Measurements from ENCODE around the gene FOXG1.

The FOXG1 gene

DNA sequence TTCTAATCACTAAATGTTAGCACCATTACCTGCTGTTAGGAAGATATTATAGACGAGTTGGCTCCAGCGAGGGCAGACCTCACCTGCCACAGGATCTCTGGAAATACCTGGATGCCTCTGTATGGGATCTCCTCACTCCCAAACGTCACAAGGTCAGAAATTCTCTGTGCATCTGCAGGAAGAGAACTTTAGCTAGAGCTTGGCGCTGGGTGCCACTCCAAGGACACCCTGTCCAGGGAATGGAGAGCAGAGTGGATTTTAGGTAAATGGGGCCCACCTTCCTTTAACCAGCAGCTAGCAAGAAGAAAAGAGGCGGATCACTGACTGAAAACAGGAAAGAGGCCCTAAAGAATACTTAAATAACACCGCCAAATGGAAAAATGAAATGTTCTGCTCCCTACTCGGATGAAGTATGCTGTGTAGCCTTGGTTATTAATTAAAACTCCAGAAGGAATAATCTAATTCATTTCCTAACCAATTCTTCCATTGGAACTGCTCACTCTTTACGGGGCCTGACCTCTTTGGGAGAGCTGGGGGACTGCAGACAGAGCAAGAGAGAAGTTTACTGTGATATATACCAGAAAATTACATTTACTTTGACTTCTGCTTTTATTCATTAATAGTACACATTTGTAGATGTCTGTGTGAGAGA is 4.2 kb upstream of the FOXG1 start:
- DNase-seq = no peak

DNA sequence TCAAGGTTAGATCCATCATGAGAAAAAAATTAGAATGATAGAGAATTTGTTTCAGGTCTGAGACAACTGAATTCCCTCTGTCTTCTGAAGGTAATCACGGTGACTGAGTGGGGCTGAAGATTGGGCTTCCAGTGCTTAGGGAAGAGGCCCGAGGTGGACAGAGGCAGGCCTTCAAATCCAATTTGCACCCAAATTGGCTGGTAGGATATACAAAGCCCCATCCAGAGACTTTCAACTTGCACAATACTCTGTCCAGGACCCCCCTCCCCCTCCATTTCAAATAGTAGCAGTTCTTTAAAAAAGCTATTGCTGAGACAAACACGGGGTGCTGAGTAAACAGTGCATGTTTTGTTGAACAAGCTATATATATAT is 3.6 kb upstream of the FOXG1 start:
- no peak for DNase-seq

DNA sequence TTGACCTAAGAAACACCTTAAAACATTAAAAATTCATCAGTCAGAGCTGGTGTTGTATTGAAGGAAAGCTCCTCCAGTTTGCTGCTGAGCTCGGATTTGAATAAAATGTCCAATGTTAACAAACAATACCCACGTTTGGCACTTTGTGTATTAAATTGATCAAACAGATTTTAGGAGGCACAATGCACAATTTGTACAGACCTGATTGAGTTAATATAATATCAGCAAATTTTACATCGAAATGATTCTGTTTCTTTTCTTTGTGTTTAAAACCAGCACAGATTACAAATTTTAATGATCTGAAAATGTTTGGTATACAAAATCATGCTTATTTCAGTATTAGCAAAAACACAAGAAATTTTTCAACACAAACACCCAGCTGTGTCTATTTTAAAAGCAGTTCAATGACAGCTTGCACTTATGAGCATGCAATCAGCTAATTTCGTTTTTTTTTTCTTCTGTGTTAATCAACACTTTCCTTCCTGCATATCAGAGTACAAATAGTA is 2.8 kb upstream of the FOXG1 start:
- DNase-seq = no peak

DNA sequence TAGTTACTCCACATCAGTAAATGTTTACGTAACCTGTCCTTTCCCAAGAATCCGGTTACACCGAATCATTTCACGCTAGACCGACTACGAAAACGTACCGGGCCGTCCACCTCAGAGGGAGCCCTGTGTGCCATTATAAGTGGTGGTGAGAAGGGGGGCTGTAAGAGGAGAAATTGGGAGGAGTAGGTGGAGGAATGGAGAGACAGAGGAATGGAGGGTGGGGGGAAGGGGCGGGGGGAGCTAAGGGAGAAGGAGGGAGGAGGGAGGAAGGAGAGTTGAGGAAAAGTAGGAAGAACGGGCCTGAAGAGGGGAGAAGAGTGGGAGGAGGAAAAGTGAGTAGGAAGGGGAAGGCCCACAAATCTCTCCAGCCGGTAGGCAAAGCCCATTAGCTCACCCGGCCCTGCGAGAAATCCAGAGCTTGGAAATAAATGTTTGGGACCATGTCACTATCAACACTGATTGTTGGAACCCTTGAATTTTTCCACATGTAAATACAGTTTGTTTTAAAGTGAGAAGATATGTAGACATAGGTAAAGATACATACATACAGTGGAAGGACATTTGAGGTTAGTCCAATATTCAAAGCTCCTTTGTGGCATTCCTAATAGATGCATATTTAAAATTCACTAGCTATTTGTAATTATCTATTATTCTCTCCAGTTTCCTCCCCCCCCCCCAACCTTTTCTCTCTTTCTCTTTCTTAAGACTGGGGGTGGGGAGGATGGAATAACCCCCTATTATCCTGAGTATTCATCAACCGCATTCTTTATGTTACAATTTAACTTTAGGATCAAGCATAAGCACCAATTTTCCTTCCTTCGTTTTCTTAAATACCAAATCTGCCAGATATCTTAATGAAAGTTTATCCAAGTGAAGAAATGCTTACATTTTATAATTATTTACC is 2.1 kb upstream of the FOXG1 start:
- DNase-seq = peak; percentile 69

DNA sequence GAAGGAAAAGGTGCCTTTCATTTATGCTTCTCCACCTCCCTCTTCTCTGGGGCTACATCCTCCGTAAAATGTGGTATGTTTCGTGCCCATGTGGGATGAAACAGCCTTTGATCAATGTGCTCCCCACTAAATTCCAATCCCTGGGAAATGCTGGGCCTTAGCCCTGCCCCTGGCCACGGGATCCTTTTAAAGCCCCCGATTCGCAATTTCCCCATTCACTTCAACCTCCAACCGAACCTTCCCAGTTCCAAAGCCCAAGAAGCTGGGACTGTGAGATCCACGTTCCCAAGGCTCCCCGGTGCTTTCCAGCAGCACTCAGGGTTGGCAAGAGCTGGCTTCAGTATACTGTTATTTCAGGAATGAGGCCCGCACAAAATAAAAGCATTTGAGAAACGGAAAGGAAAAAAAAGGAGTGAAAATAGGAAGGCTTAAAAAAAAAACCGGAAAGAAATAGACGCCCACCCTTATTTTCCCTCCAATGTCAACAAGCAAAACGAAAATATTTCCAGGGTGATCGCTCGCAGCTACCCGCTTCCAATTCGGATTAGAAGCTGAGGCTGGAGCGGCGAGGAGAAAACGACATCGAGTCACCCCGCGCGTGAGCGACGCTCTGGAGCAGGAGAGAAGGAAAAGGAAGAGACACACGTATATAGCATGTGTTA is 1.3 kb upstream of the FOXG1 start:
- DNase-seq = no peak

DNA sequence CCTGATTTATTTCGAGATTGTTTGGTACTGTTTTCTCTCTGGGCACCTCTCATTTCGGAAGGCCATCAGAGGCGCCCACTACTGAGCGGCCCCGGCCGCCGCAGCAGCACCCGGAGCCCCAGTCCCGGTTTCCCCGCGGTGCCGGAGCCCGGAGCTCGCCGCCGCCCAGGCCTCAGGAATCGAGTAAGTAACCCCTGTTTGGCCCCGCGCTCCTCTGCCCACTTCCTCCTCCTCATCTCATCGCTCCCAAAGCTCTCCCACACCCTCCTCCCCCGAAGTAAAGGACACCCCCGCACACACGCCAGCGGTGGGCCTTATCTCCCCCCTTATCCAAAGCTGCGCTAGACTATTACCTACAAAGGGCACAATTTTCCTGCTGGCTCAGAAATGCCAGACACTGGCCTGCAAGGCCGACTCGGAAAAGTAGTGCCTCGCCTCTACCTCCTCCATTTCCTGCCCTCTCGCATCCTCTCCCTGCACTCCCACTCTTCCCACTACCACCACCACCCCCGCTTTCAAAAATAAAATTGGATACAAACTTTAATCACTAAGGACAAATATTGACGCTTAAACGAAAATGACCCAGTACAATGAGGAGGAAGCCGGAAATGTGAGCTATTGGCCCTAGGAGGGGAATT is 637 bp upstream of the FOXG1 start:
- DNase-seq = peak; percentile 77

DNA sequence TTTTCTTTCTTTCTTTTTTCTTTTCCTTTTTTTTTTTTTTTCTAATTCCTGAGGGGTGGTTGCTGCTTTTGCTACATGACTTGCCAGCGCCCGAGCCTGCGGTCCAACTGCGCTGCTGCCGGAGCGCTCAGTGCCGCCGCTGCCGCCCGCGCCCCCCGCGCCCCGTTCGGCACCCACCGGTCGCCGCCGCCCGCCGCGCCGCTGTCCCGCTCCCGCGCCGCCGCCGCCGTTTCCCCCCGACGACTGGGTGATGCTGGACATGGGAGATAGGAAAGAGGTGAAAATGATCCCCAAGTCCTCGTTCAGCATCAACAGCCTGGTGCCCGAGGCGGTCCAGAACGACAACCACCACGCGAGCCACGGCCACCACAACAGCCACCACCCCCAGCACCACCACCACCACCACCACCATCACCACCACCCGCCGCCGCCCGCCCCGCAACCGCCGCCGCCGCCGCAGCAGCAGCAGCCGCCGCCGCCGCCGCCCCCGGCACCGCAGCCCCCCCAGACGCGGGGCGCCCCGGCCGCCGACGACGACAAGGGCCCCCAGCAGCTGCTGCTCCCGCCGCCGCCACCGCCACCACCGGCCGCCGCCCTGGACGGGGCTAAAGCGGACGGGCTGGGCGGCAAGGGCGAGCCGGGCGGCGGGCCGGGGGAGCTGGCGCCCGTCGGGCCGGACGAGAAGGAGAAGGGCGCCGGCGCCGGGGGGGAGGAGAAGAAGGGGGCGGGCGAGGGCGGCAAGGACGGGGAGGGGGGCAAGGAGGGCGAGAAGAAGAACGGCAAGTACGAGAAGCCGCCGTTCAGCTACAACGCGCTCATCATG is 654 bp downstream of the FOXG1 start:
- DNase-seq = no peak

DNA sequence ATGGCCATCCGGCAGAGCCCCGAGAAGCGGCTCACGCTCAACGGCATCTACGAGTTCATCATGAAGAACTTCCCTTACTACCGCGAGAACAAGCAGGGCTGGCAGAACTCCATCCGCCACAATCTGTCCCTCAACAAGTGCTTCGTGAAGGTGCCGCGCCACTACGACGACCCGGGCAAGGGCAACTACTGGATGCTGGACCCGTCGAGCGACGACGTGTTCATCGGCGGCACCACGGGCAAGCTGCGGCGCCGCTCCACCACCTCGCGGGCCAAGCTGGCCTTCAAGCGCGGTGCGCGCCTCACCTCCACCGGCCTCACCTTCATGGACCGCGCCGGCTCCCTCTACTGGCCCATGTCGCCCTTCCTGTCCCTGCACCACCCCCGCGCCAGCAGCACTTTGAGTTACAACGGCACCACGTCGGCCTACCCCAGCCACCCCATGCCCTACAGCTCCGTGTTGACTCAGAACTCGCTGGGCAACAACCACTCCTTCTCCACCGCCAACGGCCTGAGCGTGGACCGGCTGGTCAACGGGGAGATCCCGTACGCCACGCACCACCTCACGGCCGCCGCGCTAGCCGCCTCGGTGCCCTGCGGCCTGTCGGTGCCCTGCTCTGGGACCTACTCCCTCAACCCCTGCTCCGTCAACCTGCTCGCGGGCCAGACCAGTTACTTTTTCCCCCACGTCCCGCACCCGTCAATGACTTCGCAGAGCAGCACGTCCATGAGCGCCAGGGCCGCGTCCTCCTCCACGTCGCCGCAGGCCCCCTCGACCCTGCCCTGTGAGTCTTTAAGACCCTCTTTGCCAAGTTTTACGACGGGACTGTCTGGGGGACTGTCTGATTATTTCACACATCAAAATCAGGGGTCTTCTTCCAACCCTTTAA is 1.5 kb downstream of the FOXG1 start:
- DNase-seq = no peak

DNA sequence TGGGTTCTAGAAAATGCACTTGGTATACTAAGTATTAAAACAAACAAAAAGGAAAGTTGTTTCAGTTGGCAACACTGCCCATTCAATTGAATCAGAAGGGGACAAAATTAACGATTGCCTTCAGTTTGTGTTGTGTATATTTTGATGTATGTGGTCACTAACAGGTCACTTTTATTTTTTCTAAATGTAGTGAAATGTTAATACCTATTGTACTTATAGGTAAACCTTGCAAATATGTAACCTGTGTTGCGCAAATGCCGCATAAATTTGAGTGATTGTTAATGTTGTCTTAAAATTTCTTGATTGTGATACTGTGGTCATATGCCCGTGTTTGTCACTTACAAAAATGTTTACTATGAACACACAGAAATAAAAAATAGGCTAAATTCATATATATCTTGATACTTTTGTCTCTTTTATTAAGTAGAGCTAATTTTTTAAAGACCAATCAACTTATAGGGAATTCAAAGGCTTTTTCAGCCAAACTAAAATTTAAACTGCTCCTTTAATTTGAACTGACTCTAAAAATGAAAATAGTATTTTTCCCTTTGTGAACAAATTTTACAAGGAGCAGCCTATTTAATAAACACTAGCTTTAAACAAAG is 2.8 kb downstream of the FOXG1 start:
- DNase-seq = no peak

DNA sequence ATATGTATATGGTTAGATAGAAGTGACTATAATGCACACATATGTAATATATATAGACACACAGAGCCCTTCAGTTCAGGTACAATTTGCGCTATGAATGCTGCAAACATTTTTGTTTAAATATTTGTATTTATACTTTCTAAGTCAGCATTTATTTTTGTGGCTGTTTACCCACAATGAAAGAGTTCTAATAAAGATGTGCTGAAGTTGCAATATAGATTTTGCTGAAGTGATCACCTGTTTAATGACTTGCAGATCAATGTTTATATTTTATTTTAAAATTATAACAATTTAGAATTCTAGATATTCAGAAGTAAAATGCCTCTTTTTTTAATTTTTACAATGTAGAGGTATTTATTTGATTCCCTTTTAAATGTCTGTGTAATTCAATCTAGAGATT is 3.5 kb downstream of the FOXG1 start:
- no peak for DNase-seq

DNA sequence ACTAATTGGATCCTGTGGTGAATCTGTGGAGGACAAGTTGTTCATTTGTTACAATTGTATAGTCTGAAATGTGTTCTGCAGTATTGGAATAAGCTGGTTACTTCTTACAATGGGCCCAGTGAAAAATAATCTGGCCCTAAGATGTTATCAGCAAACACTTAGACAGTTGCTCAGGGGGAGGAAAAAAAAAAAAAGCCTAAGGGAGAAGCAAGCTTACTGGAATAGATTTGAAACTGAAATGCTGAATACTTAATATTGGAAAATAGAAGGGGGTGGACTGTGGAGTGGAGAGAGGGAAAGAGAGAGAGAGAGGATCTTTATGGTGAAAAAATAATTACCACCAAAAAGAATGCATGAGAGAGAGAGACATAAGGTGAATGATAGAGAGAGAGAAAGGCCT is 4.0 kb downstream of the FOXG1 start:
- DNase-seq = no peak

DNA sequence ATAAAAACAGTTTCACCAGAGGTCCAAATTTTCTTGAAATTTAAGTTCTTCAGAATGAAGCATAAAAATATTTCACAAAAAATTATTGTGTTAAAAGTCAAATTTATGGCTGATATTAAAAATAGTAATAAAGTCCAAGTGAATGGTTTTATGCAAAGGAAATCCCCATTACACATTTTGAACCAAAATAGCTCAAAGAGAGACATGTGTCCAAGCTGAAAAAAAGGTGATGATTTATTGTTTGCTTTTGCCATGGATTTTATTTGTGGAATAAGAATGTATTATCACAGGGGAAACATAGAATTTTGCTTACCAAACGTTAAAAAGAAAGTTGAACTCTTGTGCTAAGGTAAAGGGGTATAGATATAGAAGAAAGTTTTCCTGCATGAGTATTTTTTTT is 4.6 kb downstream of the FOXG1 start:
- no peak for DNase-seq

DNA sequence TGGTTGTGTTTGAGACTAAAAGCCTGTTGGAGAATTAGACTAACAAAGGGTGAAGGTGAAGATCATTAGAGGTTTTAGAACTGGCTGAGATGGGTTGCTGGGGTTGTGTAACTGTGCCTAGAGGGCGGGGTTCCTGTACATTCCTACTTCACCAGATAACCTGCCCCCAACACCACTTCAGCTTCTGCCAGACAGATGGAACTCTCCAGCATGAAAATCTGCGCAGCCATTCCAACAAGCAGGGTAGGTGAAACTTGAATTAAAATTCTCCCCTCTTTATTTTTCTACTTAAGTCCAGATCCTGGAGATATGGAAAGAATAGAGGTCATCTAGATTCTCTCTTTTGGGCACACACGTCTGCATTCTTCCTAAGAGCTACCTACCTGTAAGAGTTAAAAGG is 6.0 kb downstream of the FOXG1 start:
- DNase-seq = peak; percentile 65

DNA sequence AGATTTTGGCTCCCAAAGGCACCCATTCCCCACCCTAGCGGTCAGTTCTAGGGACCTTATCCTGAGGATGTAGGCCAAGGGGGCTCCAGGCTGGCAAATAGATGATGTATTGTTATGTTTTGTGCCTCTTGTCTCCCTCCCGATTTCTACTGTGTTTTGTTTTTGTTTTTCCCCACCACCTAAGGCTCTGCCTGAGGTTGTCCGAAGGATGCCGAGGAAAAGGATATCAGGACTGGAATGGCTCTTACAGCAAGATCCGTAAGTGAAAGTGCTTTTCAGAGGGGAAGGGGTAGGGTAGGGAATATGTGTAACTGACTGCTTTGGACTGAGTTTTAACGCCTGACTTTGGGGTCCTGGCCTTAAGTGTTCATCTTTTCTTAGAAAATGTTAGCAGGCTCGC is 6.6 kb downstream of the FOXG1 start:
- DNase-seq = no peak

DNA sequence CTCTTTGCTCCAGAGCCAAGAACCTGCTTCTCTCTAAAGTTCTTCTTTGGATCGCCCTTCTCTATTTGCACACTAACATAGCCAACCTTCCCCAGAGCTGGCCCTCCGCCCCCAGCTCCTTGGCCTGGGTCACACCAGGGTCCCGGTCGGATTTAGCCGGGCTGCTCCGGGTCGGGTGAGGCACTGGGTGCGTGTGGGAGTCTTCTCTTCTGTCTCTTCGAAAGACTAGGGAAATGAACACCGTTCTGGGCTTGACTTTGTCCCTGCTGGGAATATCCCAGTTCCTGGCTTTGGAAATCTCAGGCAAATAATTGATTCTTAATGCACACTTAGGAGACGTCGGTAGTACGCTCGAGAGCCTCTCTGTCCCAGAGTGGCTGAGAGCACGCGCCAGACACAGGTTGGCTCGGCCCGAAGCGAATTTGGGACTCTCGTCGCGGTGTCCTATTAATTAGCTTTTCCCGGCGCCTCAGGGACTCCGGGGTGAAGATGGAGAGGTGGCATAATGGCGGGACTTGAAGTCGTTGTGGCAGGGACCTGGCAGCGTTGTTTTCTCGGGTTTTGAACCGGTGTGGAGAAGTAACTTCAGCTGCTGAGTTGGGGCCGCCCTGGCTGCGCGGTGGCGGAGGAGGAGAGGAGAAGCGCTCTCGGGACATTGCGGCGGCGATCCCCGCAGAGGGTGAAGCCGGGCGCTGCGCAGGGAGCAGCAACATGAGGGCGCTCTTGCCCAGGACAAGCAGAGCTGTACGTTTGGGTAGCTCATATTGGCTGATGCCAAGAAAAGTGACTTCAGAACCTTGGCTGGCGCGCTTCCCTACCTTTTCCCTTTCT is 7.5 kb downstream of the FOXG1 start:
- DNase-seq = no peak

DNA sequence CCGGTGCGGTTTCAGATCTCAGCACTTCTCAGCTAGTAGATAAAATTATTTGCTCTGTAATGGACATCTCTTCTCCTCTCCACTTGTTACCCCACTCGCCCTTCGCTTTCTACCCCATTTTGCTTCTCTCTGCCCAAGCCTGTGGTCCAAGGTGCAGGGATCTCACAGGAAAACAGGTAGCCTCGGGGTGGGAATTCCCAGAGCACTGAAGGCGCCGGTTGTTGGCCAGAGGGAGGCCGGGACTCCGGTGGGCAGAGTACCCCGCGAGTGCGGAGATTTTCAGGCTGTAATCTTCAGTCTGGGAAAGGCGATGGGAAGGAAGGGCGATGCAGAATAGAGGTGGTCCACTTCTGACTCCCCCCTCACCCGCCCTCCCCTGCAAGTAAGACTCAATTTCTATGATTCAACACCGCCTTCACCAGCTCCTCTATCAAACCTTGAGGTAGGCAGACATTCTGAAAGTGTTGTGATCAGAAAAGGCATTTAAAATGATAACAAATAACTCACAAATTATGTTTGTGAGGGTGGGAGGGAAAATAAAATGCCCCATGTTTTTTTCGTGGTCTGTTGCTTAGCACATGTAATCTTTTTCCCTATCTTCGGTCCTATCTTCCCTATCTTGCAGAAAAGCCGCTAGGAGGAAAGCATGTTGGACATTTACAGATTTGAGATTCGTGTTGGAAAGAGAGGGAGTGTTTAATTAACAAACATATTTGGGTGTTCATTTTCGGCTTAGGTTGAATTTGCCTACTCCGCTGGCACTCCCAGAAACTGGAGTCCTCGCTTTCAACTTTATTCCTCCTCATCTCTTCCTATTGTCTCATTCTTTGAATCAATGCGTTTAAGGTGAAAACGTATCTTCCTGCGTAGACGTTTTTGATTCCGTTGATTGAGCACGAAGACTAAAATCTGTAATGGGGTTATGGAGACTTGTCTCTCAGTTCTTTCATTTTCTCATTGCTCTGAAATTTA is 8.5 kb downstream of the FOXG1 start:
- DNase-seq = peak; percentile 70

DNA sequence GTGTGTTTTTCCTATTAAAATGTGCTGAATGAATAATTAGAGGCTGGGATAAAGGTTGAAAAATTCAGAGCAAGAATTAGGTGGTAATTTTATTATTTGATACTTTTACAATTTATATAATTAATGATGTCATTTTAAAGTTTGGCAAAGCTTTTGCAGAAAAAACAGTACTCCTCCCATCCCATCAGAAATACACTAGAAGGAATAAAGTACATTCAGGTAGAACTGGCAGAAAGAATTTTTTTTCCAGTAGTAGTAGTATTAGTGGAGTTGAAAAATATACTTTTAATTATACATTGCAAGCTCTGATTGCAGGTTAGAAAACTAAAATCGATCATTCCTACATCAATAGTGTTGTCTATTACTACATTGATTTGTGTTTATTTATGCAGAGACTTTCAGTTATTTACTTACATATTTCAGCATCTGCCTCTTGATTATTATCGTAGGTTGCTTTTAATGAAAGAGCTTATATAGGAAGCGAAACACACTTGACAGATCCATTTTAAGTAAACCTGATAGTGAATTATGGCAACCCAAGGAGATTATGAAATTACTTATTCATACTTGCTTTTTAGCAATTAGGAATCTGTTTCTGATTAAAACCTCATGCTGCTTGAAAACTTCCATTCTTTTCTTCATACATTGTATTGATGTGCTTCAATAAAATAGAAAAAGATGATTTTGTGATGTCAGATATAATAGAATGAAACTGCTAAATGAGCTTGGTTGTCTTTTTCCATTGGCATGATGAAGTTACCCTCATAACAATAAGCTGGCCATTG is 10.1 kb downstream of the FOXG1 start:
- DNase-seq = no peak

Data from NCI-H2029 treated with DMSO at 0.1 percent for 48 hours (cell line).